HCT116 (cell line): ENCODE data around the gene PRCP. TPM values are rescaled to one million over a fixed set of nuclear protein-coding genes. Genes with fewer than 3 reads are reported as not detected.
A peak's percentile ranks its signal among the peaks of the same experiment; 100 is the strongest.

ENCODE experiments used
- ATAC-seq: fragments of 200-7000 bp; cut with Tn5 transposase; 2 replicates; pipeline ENCODE4 v1.9.1; 2020; ENCODE audit warnings: mild to moderate bottlenecking, moderate library complexity
- BruUV-seq: library from RNA; stranded (reverse); fragments of 400-500 nt; replicated peaks from 2 replicates; lab custom pipeline; 2021; lab: Mats Ljungman, UMichigan
- CTCF ChIA-PET: fragments of 300-600 bp; sonication (Branson Sonifier 250); formaldehyde crosslinking; loops from one replicate; lab custom pipeline; 2021; ENCODE audit warnings: antibody characterized with exemption; lab: Charles Lee
- POLR2A ChIA-PET: fragments of 300-600, 350-600 bp; sonication (Branson Sonifier 250); formaldehyde crosslinking; loops from one replicate; lab custom pipeline; 2021; ENCODE audit warnings: antibody characterized with exemption; lab: Charles Lee
- RAD21 ChIA-PET, 2 experiments: fragments of 300-600 bp; sonication (Branson Sonifier 250); formaldehyde crosslinking; loops; one replicate each; lab custom pipeline; 2023; ENCODE audit warnings: low total read pairs in 2 of 2; ENCODE audit not compliant: uncharacterized antibody in 2 of 2, unreplicated experiment in 2 of 2, low non-redundant PET in 1 of 2; lab: Charles Lee
- DNase-seq: peaks from one replicate; pipeline ENCODE4 v3.0.0-alpha.2; 2010; ENCODE audit warnings: low read depth, low spot score
- H2AFZ ChIP-seq: fragments of 200-600 bp; shearing (Covaris generic), sonication (generic); 2 replicates; pipeline ENCODE4 v1.6.1; 2017; ENCODE audit warnings: low read depth, mixed run types, mixed read lengths, antibody characterized with exemption, low read length; ENCODE audit not compliant: poor library complexity, severe bottlenecking
- H3K27ac ChIP-seq: 2 replicates; pipeline ENCODE4 v1.5.1; 2012; ENCODE audit warnings: low read depth, low read length
- H3K27me3 ChIP-seq: fragments of 200-600 bp; sonication (generic); 2 replicates; pipeline ENCODE4 v1.6.1; 2016; ENCODE audit warnings: mixed run types, low read length, mixed read lengths; ENCODE audit not compliant: insufficient read depth
- H3K36me3 ChIP-seq, 2 experiments: fragments of 200-500 bp in 1 of 2; fragments of 200-600 bp in 1 of 2; sonication (Bioruptor generic) in 1 of 2; sonication (generic) in 1 of 2; 2 replicates each; pipeline versions ENCODE4 v1.5.1 to v1.6.1; 2014 to 2016; ENCODE audit warnings: low read length in 2 of 2, inconsistent platforms in 1 of 2, mixed read lengths in 1 of 2, mixed run types in 1 of 2; ENCODE audit not compliant: insufficient read depth in 2 of 2, control insufficient read depth in 1 of 2
- H3K4me1 ChIP-seq, 2 experiments: fragments of 200-600 bp in 1 of 2; sonication (generic) in 1 of 2; 2 replicates each; pipeline versions ENCODE4 v1.5.1 to v1.6.1; 2012 to 2017; ENCODE audit warnings: low read length in 2 of 2, inconsistent platforms in 1 of 2, mild to moderate bottlenecking in 1 of 2, mixed read lengths in 1 of 2, mixed run types in 1 of 2, moderate library complexity in 1 of 2; ENCODE audit not compliant: insufficient read depth in 2 of 2, control insufficient read depth in 1 of 2
- H3K4me2 ChIP-seq: fragments of 200-600 bp; sonication (generic); 2 replicates; pipeline ENCODE4 v1.6.1; 2017; ENCODE audit warnings: mixed run types, low read length, mixed read lengths
- H3K4me3 ChIP-seq, 2 experiments: fragments of 200-600 bp in 1 of 2; sonication (generic) in 1 of 2; replicated peaks in 1 of 2; 2 replicates each; pipeline ENCODE4 v1.5.1; 2011 to 2016; ENCODE audit warnings: low read length in 2 of 2, control low read depth in 1 of 2, low read depth in 1 of 2, mild to moderate bottlenecking in 1 of 2, mixed read lengths in 1 of 2, mixed run types in 1 of 2
- H3K79me2 ChIP-seq: fragments of 200-600 bp; sonication (generic); 2 replicates; pipeline ENCODE4 v1.6.1; 2017; ENCODE audit warnings: mild to moderate bottlenecking, mixed run types, low read length, moderate library complexity, mixed read lengths; ENCODE audit not compliant: insufficient read depth
- H3K9ac ChIP-seq: fragments of 200-600 bp; sonication (generic); 2 replicates; pipeline ENCODE4 v1.6.1; 2016; ENCODE audit warnings: low read length, mixed read lengths
- H3K9me2 ChIP-seq: fragments of 200-600 bp; sonication (generic), shearing (Covaris generic); 2 replicates; pipeline ENCODE4 v1.6.1; 2017; ENCODE audit warnings: mixed run types, mild to moderate bottlenecking, moderate library complexity; ENCODE audit not compliant: insufficient read depth
- H3K9me3 ChIP-seq, 2 experiments: fragments of 200-500 bp in 1 of 2; fragments of 200-600 bp in 1 of 2; sonication (Bioruptor generic) in 1 of 2; sonication (generic) in 1 of 2; 2 replicates each; pipeline ENCODE4 v1.6.1; 2014 to 2017; ENCODE audit warnings: low read length in 2 of 2, mixed read lengths in 2 of 2, inconsistent platforms in 1 of 2, low read depth in 1 of 2, mild to moderate bottlenecking in 1 of 2, mixed run types in 1 of 2, moderate library complexity in 1 of 2; ENCODE audit not compliant: control insufficient read depth in 1 of 2, insufficient read depth in 1 of 2
- H4K20me1 ChIP-seq: fragments of 200-600 bp; sonication (generic), shearing (Covaris generic); 2 replicates; pipeline ENCODE4 v1.6.1; 2017; ENCODE audit warnings: mixed run types, mild to moderate bottlenecking, moderate library complexity; ENCODE audit not compliant: insufficient read depth
- SIN3A ChIP-seq: IDR thresholded peaks from 2 replicates; pipeline ENCODE4 v1.6.1; 2012; ENCODE audit warnings: low read depth
- intact Hi-C: fragments of 100-400 bp; cut with micrococcal nuclease; formaldehyde crosslinking; loops from 2 replicates; pipeline ENCODE4 v1.10.0; 2022
- total RNA-seq: library from RNA; stranded (reverse); gene quantifications from one replicate; pipeline ENCODE4 v1.2.1, GENCODE V29; 2021; ENCODE audit not compliant: unreplicated experiment
- TF ChIP-seq, protein P1 (sequence below): IDR thresholded peaks from 2 replicates; pipeline ENCODE4 v1.6.1; 2011; ENCODE audit warnings: mild to moderate bottlenecking, low read length, moderate library complexity; ENCODE audit not compliant: insufficient replicate concordance; ENCODE audit errors: extremely low read depth

PRCP gene
- total RNA-seq, 1 experiment from 2014 or later = 50.0 TPM

DNA sequence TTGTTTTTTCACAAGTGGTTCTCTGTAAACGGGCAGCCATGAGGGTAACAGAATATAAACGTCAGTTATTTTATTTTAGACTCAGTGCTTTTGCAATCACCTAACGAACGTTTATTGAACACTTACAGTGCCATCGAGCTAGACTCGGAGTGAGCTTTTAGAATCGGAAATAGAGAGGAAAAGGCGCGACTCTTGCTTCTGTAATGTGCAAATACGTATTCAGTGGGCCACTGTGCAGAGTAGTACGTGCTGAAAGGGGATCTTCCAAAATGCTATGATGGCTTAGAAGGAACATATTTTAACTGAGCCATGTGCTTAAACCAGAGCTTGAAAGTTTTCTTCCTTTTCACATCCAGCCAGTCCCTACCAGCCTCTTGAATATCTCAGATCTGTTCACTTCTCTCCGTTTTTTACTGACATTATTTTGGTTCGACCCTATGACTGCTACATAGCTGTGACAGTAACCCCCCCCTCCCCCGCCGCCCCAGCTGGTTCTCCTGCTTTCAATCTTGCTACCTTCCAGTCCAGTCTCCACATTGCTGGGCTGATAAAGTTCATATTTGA, 1.8 kb upstream of the PRCP start:
- peak overlapping the region; percentile 84 for H3K9ac ChIP-seq
- TF ChIP-seq, protein P1, sequence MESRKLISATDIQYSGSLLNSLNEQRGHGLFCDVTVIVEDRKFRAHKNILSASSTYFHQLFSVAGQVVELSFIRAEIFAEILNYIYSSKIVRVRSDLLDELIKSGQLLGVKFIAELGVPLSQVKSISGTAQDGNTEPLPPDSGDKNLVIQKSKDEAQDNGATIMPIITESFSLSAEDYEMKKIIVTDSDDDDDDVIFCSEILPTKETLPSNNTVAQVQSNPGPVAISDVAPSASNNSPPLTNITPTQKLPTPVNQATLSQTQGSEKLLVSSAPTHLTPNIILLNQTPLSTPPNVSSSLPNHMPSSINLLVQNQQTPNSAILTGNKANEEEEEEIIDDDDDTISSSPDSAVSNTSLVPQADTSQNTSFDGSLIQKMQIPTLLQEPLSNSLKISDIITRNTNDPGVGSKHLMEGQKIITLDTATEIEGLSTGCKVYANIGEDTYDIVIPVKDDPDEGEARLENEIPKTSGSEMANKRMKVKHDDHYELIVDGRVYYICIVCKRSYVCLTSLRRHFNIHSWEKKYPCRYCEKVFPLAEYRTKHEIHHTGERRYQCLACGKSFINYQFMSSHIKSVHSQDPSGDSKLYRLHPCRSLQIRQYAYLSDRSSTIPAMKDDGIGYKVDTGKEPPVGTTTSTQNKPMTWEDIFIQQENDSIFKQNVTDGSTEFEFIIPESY = no peak
- TF ChIP-seq SIN3A = peak; percentile 16; the same call in 1 of the 2 replicates
- intact Hi-C loops = loop anchor here (1.0 to 2.0 kb wide), 3 partner anchors 35 to 254 kb away; partner anchors contain the start of gene RAB30
- ChIA-PET POLR2A (interaction anchor here (0.8 to 2.1 kb wide), 5 partner anchors 33 to 802 kb away, joined by 3 to 15 read pairs (median 3); partner anchors contain the start of genes CCDC90B and PCF11), CTCF (interaction anchor here (1.0 to 2.7 kb wide), 7 partner anchors 25 to 391 kb away, joined by 3 to 14 read pairs (median 4); partner anchors contain the start of gene CCDC90B), RAD21 (no interaction called here)
- H3K27ac ChIP-seq = peak overlapping the region; percentile 34; the same call in 1 of the 2 replicates
- H3K36me3 ChIP-seq = no peaks in the 10 kb centered on the region
- H3K9me3 ChIP-seq = no peaks in the 10 kb centered on the region
- DNase-seq (no peak), ATAC-seq (no peak)
- H3K79me2 ChIP-seq = peaks cover 66% of the 10 kb centered on the region
- H3K9me2 ChIP-seq = no peaks in the 10 kb centered on the region
- H3K4me3 ChIP-seq = peak overlapping the region; percentile 55 to 96
- H4K20me1 ChIP-seq = peaks cover 13% of the 10 kb centered on the region; the same call in 1 of the 2 replicates
- H3K27me3 ChIP-seq = no peaks in the 10 kb centered on the region
- BruUV-seq = TSS peak; percentile 67
- H3K4me2 ChIP-seq = peak overlapping the region; percentile 96
- peak overlapping the region; percentile 65 for H2AFZ ChIP-seq
- H3K4me1 ChIP-seq = peaks cover 10 to 24% of the 10 kb centered on the region in 2 experiments; a peak in 3 of 4 replicates
